Suppressor macrophage treated with lipopolysaccharide for 1 hour (primary cell): Measurements from ENCODE around the gene ERBB4.

Experiments
- DNase-seq, 3 donors: peaks; one replicate each; pipeline ENCODE4 v3.0.0-alpha.2; 2020 to 2022

ERBB4 gene

DNA sequence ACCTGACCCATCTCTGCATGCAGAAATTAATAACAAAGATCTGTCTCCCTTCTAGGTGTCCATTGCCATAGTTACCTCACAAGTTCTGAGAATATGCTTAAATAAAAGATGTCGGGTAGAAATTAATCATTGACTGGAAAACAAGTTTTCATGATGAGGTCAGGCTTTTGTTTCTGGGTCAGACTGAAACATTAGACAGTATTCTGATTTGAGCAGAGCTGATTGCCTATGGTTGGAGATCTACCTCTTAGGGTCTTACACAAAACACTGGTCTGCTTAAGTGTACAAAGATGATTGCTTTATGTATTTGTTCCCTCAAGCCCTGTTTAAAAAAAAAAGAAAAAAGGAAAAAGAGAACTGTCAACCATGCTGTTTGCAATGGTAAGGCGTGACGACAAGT lies 1025.8 kb downstream of the ERBB4 start:
- no peak for DNase-seq

DNA sequence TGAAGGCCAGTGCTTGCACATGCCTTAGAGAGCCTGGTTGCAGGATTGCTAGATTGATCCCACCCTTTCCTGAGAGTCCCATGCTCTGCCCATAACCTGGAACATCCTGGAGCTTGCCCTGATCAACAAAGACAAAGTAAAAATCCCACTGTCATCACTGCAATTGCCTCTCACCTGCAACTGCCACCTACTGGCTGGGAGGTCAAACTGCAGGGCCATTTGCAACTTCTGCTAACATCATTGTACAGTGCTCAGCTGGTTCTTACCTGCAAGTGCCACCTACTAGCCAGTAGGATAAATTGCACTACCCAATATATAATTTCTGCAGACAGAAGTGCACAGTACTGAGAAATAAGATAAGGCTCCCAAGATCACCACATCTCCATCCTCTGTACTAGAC lies 1034.7 kb downstream of the ERBB4 start:
- DNase-seq, result no peak

DNA sequence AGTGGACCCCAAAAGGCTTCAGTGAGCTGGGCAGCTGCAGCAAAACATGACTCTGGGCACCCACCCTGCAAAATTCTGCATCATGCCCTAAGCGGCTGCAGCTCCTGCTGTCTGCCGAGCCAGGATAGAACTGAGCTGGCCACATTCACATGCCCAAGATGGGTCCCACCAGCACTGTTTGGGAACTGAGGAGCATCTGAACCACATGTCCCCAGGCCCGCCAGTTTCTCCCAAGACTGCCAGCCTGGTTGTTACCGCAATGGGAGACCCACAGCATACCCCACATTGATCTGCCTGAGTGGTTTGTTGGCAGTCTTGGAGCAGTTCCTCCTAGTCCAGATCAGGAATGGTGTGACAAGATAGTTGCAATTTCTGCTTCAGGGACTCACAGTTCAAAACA lies 1035.4 kb downstream of the ERBB4 start:
- no peak for DNase-seq

DNA sequence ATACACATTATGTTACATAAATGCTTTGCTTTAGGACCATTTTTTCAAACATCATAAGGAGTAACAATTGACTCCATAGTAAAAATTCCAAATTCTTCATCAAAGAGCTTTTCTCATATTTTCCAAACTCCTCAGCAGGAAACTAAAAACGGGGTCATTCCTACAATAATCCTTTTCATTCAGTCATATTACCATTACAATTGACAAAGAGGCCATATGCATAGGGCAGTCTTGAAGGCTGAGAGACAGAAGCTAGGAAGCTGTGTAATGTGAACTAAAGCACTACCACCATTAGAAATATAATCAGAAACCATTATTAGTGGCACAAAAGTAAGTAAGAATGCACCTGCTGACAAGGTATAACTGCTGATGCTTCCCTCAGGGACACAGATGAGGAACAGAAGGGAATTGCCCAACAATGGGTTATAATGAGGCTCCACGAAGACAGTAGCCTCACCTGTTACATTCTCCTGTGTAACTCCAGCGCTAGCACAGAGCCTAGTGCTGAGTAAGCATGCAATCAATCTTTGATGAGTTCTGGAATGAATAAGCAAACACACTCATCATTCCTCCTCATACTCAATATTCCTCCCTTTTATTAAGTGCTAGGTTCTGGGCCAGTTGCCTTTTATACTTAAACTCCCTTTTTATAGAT lies 1039.9 kb downstream of the ERBB4 start:
- DNase-seq, result no peak

DNA sequence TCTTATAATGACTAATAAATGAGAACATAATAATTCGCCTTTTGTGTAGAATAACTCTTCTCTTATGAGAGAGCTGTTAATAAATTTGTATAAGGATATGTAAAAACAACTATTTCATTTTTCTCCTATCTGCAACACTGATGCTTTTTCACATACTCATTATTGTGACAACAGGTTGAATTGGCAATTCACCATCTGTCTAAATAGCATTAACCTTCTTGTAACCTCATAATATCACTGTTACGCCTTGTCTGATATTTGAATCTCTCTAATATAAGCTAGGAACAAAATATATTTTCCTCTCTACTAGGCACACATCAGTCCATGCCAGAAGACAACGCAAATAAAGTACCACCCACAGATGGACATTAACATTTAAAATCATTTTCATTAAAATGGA lies 1043.3 kb downstream of the ERBB4 start:
- no peak for DNase-seq

DNA sequence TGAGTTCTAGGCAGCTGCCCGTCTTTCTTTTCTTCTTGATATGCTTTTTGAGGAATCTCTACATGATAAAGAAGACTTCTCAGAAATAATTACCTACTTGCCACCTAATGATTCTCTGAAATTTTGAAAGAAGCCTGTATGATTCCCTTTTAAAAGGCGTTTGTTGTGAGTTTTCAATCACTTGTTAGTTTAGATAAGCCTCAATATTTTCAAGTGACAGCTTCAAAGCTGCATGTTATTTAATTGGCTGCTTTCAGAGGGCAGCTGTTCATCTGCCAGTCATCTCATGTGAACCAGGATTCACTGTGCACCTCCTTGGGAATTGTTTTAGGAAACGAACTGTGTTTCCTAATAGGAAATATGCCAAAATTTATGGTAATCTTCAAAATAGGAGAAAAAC lies 1044.1 kb downstream of the ERBB4 start:
- no peak for DNase-seq

DNA sequence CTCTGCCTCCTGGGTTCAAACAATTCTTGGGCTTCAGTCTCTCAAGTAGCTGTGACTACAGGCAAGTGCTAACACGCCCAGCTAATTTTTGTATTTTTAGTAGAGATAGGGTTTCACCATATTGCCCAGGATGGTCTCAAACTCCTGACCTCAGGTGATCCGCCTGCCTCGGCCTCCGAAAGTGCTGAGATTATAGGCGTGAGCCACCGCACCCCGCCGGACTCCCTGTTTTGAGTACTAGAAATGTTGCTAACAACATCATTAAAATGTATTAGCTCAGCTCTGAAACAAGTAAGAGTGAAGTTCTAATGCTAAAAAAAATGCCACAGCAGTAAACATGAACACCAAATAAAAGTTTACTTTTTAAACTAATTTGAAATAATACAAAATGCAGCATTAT lies 1044.5 kb downstream of the ERBB4 start:
- no peak for DNase-seq

DNA sequence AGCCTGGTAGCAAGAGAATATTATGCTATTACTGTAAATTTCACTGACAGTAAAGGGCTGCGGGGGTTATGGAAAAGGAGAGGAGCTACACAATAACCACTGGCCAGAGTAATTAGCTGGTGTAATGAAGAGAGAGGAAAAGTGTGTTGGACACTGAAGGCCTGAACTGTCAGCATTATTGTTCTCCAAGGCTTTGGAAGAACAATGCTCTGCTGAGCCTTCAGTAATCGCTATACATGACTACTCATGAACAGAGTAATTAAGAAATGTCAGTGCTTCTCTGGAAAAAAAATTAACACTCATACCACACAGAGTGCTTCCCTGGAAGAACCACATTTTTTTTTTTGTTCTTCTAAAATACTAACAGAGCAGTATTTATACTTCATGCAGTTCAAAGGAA lies 1050.9 kb downstream of the ERBB4 start:
- DNase-seq, result no peak

DNA sequence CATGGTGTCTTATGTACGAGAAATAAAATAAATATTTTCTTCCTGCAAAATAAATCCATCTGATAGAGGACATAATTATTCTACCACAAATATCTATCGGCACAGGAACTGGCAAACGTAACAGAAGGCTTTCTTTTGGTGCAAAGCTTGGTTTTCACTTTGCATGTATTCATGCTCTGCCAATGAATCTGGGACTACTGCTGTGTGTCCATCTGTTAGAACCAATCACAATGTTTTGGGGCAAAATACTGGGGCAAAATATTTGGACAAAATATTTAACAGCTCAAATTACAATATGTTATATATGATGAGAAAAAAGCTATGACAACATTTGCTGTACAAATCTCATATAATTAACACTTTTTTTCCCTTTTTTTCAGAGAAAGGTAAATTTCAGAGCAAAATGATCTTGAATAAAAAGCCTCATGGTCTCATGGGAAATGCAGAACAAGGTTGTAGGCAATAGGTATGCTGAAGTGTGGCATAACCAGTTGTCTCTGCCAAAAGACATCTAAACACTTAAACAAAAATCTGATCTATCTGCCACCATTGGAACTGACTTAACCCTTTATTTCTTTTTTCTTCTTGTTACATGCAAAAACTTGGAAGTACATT lies 1059.0 kb downstream of the ERBB4 start:
- DNase-seq, result no peak

DNA sequence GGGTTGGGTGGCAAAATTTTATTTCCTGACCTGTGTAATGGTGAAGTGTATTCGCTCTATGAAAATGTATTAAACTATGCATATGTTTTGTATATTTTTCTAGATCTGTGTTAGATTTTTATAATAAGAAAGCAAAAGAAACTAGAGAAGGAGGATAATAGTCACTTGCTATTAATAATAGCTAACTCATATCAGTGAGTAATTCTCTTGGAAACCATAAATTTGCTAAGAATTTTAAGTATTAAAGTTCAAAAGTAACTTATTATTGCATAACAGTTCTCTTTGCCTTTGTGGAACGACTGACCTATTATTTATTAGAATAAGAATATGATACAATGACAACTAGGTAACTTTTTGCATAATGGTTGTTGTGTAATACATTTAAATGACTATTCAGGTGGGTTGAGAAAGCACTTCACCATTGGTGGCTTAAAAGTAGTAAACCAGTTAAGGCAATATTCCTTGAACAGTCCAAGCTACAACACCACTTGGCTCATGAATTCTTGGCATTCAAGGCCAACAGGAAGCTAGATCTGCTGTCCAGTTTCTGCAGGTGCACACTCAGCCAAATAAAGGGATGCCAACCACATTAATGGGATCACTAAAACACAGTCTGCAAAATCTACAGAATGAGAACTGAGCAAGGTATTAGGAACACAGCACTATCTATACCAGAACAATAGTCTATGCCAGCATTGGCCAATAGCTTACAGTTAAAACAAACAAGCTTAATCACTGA lies 1060.9 kb downstream of the ERBB4 start:
- no peak for DNase-seq

DNA sequence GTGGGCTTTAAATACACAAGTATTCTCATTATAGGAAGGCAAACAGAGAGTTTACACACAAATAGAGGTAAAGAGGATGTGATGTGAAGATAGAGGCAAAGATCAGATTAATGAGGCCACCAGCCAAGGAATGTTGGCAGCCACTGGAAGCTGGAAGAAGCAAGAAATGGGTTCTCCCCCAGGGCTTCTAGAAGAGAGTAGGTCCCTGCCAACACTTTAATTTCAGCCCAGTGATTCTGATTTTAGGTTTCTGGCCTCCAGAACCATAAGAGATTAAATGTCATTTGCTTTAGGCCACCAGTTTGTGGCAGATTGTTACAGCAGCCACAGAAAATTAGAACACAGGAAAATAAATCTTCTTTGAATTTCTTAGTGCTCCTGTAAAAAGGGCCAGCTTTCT lies 1065.5 kb downstream of the ERBB4 start:
- DNase-seq, result no peak

DNA sequence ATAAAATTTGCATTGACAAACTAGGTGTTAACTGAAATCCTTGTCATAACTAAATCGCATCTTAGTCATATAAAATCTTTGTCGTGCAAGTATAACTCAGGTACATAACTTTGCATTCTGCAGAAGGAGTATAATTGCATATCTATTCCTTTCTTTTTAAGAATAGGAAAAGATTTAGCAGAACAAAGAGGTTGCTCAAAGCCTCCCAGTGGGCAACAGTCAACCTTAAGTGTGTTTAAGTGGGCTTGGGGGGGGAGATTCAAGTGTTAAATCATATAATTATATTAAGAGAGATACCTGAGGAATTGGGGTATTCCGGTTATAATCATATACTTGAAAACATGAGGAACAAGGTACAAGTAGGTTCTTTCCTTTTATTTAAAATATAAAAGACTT lies 1068.9 kb downstream of the ERBB4 start:
- no peak for DNase-seq

DNA sequence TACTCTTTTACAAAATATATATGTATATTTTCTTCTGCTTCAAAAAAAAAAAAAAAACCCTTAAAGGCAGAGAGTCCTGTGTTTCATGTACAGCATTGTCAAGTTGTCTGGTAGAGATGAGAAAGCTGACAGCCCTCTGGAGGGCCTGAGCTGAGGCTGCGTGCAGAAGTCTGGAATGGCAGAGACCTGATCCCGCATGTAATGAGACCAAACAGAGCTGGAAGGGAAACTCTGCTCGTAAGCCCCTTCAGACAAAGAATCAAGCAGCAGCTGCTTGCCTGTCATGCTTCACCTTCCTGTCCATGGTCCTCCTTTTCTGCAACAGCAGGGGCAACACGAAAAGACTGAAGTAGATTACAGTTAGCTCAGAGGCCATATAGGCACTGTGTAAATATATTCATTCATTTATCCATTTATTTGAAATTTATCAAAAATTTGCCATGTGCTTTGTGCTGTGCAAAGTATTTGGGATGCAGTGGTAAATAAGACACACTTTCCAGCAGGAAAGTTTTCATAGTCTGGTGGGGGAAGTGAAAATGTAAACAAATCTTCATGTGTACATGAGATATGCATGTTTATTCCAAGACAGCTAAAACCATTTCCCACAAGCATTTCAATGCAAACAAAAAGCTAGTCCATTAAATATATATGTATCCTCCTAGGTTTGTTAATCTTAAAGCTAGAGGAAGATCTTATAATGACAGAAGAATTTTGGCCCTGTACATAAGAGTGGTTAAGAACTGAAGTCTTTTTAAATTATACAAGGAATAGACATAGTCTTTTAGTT lies 1069.5 kb downstream of the ERBB4 start:
- no peak for DNase-seq

DNA sequence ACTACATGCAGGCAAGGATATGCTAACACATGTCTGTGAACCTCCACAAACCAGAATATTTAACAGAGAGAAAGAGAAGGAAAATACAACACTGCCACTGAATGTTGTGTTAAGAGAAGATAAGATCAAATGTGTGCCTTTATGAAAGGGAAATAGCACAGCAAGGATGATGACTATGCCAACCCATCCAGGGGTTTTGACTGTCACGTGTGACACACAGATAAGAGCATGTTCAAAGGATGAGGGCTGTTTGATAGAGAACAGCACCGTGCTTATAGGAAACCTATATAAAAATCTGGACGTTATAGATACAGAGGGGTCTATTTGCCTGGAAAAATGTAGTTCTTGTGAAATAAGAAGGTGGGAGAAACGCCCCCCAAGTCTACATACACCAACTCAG lies 1070.4 kb downstream of the ERBB4 start:
- no peak for DNase-seq

DNA sequence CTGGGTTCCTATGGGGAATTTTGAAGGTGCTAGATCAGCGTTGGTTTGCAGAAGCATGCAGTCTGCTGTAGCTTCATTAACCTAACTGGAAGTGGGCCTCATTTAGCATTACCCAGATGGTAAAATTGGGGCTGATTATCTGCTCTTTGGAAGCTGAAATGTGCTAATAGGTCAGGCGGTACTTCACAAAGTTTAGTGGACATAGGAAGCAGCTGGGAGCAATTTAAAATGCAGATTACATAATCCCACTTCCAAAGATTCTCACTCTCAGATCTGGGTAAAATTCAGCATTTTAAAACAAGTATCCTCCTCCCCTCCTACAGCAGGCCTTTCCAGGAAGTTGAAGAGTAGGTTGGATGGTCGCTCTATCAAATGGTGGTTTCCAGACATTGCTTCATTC lies 1075.2 kb downstream of the ERBB4 start:
- no peak for DNase-seq

DNA sequence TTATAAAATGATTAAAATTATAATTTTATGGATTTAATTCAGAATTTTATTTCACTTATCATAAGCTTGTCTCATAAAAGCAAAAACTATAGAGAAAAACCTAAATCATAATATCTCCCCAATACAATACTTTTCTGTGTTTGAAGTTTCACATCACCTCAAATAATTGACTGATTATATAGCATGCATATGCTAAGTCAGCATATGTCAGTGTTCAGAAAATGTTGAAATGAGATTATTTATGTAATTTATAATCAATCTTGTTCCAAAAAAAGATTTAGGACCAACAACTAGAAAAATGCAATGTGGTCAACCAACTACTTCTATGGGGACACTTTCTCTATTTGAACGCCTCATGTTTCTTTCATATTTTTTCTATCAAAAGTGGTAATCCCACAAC lies 1079.6 kb downstream of the ERBB4 start:
- no peak for DNase-seq

DNA sequence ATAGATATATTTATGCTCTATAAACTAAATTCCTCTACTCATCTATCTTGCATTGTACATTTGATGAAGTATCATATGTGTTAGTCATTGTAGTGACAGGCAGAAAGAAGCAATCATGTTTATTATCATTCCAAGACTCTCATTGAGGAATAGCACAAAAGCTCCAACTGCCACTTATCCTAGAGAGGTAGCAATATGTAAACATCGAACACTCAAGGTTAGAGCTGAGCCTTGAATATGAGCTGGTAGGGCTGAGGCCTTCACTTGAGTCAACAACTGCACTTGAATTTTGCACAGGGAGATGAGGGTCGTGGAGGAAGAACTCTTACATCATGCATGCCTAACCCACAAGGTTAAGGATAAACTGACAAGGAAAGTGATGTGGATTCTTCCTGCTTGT lies 1081.3 kb downstream of the ERBB4 start:
- no peak for DNase-seq

DNA sequence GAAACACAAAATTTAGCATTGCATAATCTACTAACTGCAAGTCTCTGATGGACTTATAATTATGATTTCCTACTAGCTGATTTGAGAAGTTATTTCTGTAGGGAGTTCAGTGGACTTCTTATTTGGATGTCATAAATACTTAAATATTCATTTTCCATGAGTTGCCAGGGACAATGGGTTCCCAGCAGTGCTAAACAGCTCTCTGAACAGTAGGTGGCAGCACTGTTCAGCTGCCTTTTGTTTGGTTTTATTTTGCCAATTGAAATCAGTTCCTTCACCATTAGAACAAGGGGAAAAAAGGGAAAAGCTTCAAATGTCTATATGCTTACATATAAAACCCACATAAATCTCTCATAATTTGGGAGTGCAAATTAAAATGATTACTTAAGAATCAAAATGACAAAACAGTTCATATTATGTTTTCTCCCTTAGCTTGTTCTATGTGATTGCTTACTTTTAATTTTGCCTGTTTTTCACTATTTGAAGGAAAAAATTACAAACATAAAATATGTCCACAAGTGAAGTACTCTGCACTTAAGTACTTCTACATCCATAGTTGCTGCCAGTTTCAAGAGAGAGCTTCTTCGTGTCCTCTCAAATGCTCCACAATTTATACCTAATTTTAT lies 1083.3 kb downstream of the ERBB4 start:
- DNase-seq, result peak; percentile 48 to 59 (median 50)

DNA sequence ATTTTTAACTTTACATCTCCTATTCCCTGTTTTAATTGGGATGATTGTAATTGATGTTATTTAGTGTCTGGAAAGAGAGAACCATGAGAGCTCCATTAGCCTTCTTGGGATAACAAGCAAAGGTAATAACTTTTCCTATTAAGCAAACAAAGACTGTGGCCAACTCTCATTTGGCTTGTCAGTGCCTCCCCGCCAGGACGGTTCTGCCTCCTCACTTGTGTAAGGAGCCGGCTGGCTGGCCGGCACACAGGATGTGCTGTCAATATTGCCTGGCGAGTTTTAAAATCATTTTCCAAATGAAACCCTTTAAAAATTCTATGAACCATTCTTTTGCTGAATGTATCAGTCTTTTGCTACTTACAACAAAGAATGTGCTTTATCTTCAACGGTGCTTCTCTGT lies 1083.9 kb downstream of the ERBB4 start:
- no peak for DNase-seq

DNA sequence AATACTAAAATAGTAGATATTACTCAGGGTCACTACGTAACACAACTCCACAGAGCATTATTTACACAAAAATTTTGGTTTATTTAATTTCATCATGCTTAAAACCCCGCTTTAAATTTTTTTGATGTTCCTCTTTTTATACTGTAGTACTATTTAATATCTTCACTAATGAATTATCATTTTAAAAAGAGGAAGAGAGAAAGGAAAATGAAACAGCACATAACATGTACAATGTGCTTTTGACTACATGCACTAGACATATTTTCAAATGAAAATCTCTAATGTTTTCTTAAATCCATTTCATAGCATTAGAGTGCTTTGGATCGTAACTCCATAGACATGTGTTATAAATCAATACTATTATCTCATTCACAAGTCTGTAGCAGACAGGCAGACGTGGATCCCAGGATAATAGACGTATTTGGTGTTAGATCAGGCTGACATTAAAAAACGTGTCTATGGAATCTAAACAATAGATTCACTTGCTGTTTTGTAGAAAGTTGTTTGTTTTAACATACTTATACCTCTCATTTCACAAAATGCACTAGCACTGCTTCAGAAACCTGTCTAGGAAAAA lies 1085.2 kb downstream of the ERBB4 start:
- DNase-seq, result peak in 1 of 3 donors; percentile 12

DNA sequence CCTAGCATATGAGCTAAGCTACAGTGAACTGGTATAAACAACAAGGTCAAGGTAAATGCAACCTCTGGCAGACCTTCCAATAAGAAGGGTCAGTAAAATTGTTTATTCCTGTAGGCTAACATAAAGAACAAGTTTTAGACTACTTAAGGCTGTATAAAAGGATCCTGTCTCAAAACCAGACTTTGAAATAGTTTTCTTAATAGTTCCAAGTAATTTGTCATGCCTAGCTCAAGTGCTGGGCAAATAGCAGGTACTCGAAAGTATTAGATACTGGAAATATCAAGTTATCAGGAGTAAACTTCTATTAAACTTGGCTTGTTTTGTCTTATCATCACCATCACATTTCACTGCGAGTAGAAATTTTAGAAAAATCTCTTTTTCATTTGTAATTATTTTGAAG lies 1087.0 kb downstream of the ERBB4 start:
- DNase-seq, result no peak

DNA sequence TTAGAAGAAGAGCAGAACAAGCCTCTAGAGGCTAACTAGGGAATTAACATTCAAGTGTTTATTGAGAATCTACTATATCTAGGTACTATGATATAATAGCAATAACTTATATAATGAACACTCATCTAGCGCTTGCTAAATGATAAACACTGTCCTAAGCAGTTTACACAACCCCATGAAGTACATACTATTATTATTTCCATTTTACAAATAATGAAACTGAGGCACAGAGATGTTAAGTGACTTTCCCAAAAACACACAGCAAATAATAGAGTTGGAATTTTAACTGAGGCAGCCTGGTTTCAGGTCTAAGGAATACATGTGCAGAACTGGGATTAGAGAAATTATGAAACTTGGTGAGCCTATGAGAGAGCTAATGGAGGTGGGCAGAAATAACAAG lies 1088.8 kb downstream of the ERBB4 start:
- DNase-seq, result no peak

DNA sequence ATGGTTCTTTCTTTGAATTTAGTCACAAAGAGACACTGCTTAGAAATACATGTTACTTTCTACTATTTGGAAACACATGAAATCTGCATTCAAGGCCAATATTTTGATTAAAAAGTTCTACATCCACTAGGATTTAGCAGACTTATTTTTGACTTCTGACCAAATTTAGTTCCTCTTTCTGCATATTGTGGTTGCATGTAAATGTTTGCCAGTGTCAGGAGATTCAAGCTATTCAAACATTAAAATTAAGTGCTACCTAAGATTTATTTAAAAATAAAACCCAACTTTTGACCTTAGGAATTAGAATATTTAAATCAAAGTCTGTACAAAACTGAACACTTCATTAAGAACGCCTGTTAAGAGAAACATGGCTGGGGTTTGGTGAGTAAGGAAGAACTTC lies 1091.1 kb downstream of the ERBB4 start:
- DNase-seq, result no peak
